Measurements from ENCODE around the gene CDH13.

DNA sequence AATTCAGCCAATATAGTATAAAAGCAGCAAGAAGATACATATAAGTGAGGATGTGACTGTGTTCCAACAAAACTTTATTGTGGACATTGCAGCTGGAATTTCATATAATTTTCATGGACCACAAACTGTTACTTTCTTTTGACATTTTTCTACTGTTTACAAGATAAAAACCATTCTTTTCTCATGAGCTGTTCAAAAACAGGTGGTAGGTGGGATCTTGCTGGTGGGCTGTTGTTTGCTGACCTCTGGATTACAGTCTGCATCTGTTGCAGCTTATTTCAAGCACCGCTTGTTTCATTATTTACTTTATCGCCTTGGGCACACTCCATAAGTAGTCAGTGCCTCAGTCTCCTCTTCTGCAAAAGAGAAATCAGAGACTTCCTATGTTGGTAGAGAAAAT lies 99.5 kb downstream of the CDH13 start:
- TF ChIP-seq, protein P1, sequence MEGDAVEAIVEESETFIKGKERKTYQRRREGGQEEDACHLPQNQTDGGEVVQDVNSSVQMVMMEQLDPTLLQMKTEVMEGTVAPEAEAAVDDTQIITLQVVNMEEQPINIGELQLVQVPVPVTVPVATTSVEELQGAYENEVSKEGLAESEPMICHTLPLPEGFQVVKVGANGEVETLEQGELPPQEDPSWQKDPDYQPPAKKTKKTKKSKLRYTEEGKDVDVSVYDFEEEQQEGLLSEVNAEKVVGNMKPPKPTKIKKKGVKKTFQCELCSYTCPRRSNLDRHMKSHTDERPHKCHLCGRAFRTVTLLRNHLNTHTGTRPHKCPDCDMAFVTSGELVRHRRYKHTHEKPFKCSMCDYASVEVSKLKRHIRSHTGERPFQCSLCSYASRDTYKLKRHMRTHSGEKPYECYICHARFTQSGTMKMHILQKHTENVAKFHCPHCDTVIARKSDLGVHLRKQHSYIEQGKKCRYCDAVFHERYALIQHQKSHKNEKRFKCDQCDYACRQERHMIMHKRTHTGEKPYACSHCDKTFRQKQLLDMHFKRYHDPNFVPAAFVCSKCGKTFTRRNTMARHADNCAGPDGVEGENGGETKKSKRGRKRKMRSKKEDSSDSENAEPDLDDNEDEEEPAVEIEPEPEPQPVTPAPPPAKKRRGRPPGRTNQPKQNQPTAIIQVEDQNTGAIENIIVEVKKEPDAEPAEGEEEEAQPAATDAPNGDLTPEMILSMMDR (conservative IDR thresholded peaks at IDR 0.05; ENCODE audit: low read length): no peak
- TF ChIP-seq EZH2phosphoT487 (IDR thresholded peaks at IDR 0.05; ENCODE audit: borderline replicate concordance, low read depth, low read length): no peak

Measured in OCI-LY7 (cell line).